ENCODE results near the gene FCHSD2. TPM values are rescaled to one million over a fixed set of nuclear protein-coding genes. Genes with fewer than 3 reads are reported as not detected.

The FCHSD2 gene
- total and polyA plus RNA-seq, 2 donors (not counting 3 experiments of a cell fraction or from before 2014, with no cell fraction given): 20.8 to 56.9 TPM

DNA sequence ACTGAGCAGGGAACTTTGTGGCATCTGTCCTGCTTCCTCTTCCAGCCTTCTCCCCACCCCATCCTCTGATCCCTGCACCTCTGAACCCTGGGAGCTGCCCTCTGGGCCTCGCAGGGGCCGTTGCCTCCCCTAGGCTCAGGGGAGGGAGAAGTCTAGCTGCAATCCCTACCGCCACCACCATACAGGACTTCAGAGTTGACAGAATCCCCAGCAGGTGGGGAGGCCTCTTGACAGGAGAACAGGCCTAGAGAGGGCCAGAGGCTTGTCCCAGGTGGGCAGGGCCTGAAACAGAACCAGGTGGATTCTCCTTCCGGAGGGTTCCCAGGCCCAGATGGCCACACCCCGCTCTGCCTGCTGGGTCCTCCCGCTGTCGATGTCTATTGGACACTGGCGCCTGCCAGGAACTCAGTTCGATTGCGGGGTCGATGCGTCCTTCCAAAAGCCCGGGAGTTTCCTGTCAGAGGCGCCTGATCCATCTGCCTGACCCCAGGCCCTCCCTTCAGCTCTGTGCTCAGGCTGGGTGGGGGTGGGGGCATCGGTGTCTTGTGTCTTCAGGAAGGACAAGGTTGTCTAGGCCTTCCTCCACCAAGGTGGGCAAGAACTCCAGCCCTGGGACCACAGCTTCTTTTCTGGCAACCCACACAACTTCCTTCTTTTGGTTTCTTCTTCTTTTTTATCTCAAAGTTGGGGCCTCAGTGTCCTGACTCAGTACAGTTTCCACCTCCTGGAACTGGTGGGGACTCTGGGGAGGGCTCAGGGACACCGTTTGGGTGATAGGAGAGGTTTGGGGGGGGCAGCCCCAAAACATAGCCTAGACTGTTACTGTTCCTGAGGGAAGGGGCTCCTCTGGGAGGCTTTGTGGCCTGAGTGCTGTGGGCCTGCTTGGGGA is 354.7 kb downstream of the FCHSD2 start:
- no peak overlapping the region for H3K4me2 ChIP-seq (ENCODE audit: insufficient read depth, low read length)
- DNase-seq (ENCODE audit: low read depth, low spot score): no peak
- H2AFZ ChIP-seq (ENCODE audit: low read depth, low read length): no peak overlapping the region
- no peaks in the 10 kb centered on the region for H3K9me3 ChIP-seq (replicated peaks; ENCODE audit: control insufficient read depth, insufficient read depth, low read length)
- H3K27me3 ChIP-seq (ENCODE audit: control insufficient read depth in 2 of 2, insufficient read depth in 2 of 2, low read length in 2 of 2): no peaks in the 10 kb centered on the region
- H3K36me3 ChIP-seq (ENCODE audit: control insufficient read depth in 2 of 2, extremely low read depth in 1 of 2, insufficient read depth in 2 of 2, low read length in 2 of 2): no peaks in the 10 kb centered on the region
- H3K9me1 ChIP-seq (replicated peaks; ENCODE audit: control insufficient read depth, extremely low read depth, insufficient read depth, low read length): no peaks in the 10 kb centered on the region
- H3K79me2 ChIP-seq (ENCODE audit: control insufficient read depth, insufficient read depth, low read length): no peaks in the 10 kb centered on the region
- H3K27ac ChIP-seq (ENCODE audit: insufficient read depth, low read depth, low read length): no peak overlapping the region
- TF ChIP-seq, protein P1, sequence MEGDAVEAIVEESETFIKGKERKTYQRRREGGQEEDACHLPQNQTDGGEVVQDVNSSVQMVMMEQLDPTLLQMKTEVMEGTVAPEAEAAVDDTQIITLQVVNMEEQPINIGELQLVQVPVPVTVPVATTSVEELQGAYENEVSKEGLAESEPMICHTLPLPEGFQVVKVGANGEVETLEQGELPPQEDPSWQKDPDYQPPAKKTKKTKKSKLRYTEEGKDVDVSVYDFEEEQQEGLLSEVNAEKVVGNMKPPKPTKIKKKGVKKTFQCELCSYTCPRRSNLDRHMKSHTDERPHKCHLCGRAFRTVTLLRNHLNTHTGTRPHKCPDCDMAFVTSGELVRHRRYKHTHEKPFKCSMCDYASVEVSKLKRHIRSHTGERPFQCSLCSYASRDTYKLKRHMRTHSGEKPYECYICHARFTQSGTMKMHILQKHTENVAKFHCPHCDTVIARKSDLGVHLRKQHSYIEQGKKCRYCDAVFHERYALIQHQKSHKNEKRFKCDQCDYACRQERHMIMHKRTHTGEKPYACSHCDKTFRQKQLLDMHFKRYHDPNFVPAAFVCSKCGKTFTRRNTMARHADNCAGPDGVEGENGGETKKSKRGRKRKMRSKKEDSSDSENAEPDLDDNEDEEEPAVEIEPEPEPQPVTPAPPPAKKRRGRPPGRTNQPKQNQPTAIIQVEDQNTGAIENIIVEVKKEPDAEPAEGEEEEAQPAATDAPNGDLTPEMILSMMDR (IDR thresholded peaks at IDR 0.05; ENCODE audit: extremely low read depth in 1 of 2, insufficient read depth in 1 of 2, low read depth in 1 of 2, low read length in 2 of 2): no peak
- TF ChIP-seq EZH2 (IDR thresholded peaks at IDR 0.05; ENCODE audit: borderline replicate concordance, low read depth, low read length, severe bottlenecking) (no peak), FOS (IDR thresholded peaks at IDR 0.05; ENCODE audit: borderline replicate concordance, insufficient read depth, low read length) (no peak), GATA2 (IDR thresholded peaks at IDR 0.05; ENCODE audit: insufficient read depth, insufficient read length, low read depth, low read length) (no peak), MAX (IDR thresholded peaks at IDR 0.05; ENCODE audit: insufficient read depth, insufficient read length) (no peak), MYC (IDR thresholded peaks at IDR 0.05; ENCODE audit: low read depth, low read length) (no peak), POLR2A (IDR thresholded peaks at IDR 0.05; ENCODE audit: low read depth, low read length) (no peak), POLR2AphosphoS5 (IDR thresholded peaks at IDR 0.05; ENCODE audit: insufficient read depth, low read depth, low read length) (no peak), JUN (IDR thresholded peaks at IDR 0.05; ENCODE audit: borderline replicate concordance, insufficient read depth, insufficient read length, low read depth) (no peak)
- H3K9ac ChIP-seq (replicated peaks; ENCODE audit: extremely low read depth, insufficient read depth, low read length): no peak overlapping the region
- dilution Hi-C loops (cut with MboI; ENCODE audit: extremely low pct_ligation_motif_present, low sequenced_read_pairs) (no loop called here), intact Hi-C loops (cut with micrococcal nuclease) (no loop called here)
- H4K20me1 ChIP-seq (replicated peaks; ENCODE audit: control insufficient read depth, extremely low read depth, insufficient read depth, low read length): no peaks in the 10 kb centered on the region
- H3K4me1 ChIP-seq (ENCODE audit: control insufficient read depth, extremely low read depth, insufficient read depth, low read length): no peaks in the 10 kb centered on the region
- CTCF ChIA-PET: interaction anchor here (0.6 to 3.2 kb wide), 6 partner anchors 10 to 62 kb away, joined by 3 to 20 read pairs (median 4); no protein-coding TSS in a partner anchor
- BruUV-seq (replicated peaks): no TSS peak
- no peak overlapping the region for H3K4me3 ChIP-seq (replicated peaks in 1 of 3; ENCODE audit: insufficient read depth in 1 of 3, low read depth in 1 of 3, low read length in 3 of 3)
- FAIRE-seq: no peak
- POLR2A ChIA-PET: no interaction called here

Small RNAs within 50 kb of the gene (small RNA-seq; reads per million reads assigned to genes)
- gene RNU6-672P (ENCODE audit: insufficient read depth, insufficient read length, low read depth, low replicate concordance): not detected

Other genes starting within 250 kb of the FCHSD2 start
- gene P2RY2, start 76.0 kb upstream of the FCHSD2 start, total RNA-seq: 4.4 and 5.6 TPM in 2 replicates
- gene P2RY2, start 76.0 kb upstream of the FCHSD2 start, polyA plus RNA-seq: 4.8 and 4.9 TPM in 2 replicates
- 0.30 TPM in 1 of 2 replicates, not detected in the other for gene P2RY6, start 130.0 kb upstream of the FCHSD2 start, total RNA-seq
- 0.47 and 0.54 TPM in 2 replicates for gene P2RY6, start 130.0 kb upstream of the FCHSD2 start, polyA plus RNA-seq
- 80.6 and 89.9 TPM in 2 replicates for gene ARHGEF17, start 166.0 kb upstream of the FCHSD2 start, total RNA-seq
- gene ARHGEF17, start 166.0 kb upstream of the FCHSD2 start, polyA plus RNA-seq: 74.9 and 94.3 TPM in 2 replicates
- gene RELT, start 234.1 kb upstream of the FCHSD2 start, total RNA-seq: 12.6 and 13.1 TPM in 2 replicates
- gene RELT, start 234.1 kb upstream of the FCHSD2 start, polyA plus RNA-seq: 6.7 and 8.2 TPM in 2 replicates

Data from endothelial cell of umbilical vein (primary cell).